ENCODE data around the gene PACRG. TPM values are rescaled to one million over a fixed set of nuclear protein-coding genes. Genes with fewer than 3 reads are reported as not detected.

The PACRG gene
- total and polyA plus RNA-seq, 2 donors from 2014 or later, result 7.4 to 20.0 TPM

DNA sequence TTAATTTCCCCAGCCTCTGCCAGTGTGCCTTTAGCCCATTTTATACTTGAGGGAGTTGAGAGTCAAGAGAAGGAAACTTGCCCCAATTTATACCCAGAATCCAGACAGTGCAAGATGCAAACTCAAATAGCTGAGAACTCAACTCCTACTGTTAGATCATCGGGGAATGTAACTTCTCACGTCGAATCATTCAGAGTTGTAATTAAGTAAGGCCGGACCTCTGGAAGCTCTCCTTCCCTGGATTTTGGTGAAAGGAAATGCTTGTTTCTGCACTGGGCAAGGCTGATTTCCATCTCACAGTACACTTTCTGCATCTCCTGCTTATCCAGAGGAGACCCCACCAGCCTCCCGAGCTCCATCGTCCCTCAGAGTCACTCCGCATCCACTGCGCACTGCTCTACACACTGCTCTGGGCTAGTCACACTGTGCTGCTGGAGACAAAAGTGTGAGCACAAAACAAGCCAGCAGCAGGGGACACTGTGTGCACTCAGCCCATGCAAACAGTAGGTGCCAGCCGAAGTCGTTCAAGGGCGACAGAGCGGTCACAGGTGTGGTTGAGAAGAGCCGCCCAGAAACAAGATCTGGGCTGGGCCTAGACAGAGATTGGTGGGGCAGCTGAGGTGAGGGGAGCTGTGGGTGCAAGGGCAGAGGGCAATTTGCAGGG, 536.4 kb downstream of the PACRG start:
- Histone ChIP-seq H3K27ac (ENCODE audit: low read depth in 2 of 2, low read length in 2 of 2) (no peak overlapping the region), H3K9ac (ENCODE audit: low read length in 3 of 3) (no peak overlapping the region), H3K4me1 (ENCODE audit: control insufficient read depth in 2 of 3, insufficient read depth in 2 of 3, low read depth in 1 of 3, low read length in 3 of 3) (peaks cover 0 to 5% (median 0%) of the 10 kb centered on the region in 3 donors), H3K9me3 (ENCODE audit: control insufficient read depth in 2 of 3, insufficient read depth in 1 of 3, low read length in 3 of 3) (no peaks in the 10 kb centered on the region), H3K36me3 (ENCODE audit: control insufficient read depth in 2 of 3, insufficient read depth in 3 of 3, low read length in 3 of 3) (no peaks in the 10 kb centered on the region), H3K4me3 (ENCODE audit: low read length in 3 of 3) (no peak overlapping the region), H3K27me3 (ENCODE audit: control insufficient read depth, insufficient read depth, low read length) (no peaks in the 10 kb centered on the region)
- TF ChIP-seq, protein P1, sequence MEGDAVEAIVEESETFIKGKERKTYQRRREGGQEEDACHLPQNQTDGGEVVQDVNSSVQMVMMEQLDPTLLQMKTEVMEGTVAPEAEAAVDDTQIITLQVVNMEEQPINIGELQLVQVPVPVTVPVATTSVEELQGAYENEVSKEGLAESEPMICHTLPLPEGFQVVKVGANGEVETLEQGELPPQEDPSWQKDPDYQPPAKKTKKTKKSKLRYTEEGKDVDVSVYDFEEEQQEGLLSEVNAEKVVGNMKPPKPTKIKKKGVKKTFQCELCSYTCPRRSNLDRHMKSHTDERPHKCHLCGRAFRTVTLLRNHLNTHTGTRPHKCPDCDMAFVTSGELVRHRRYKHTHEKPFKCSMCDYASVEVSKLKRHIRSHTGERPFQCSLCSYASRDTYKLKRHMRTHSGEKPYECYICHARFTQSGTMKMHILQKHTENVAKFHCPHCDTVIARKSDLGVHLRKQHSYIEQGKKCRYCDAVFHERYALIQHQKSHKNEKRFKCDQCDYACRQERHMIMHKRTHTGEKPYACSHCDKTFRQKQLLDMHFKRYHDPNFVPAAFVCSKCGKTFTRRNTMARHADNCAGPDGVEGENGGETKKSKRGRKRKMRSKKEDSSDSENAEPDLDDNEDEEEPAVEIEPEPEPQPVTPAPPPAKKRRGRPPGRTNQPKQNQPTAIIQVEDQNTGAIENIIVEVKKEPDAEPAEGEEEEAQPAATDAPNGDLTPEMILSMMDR (IDR thresholded peaks at IDR 0.05; ENCODE audit: borderline replicate concordance, extremely low read depth, insufficient read depth), result no peak
- intact Hi-C loops (cut with DNase I), result no loop called here
- FAIRE-seq, result no peak
- peak in 1 of 5 donors; percentile 30 for DNase-seq

DNA sequence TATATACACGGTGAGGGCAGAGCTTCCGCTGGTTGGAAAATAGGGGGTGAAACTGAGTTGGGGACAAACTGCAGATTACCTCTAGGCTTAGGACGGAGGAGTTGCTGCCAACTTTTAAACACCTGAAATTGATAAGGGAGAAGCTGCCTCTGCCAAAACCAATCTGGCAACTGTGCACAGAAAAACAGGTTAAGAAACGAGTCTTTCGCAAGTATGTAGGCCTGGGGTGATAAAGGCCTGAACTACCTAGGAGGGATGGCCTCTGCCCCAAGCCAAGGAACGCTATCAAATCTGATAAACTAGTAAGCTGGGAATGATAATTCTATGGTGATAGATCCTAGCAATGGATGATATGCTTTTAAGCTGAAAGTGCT, 536.9 kb downstream of the PACRG start:
- Histone ChIP-seq H3K9ac (ENCODE audit: low read length in 3 of 3) (no peak overlapping the region), H3K36me3 (ENCODE audit: control insufficient read depth in 2 of 3, insufficient read depth in 3 of 3, low read length in 3 of 3) (no peaks in the 10 kb centered on the region), H3K27ac (ENCODE audit: low read depth in 2 of 2, low read length in 2 of 2) (no peak overlapping the region), H3K9me3 (ENCODE audit: control insufficient read depth in 2 of 3, insufficient read depth in 1 of 3, low read length in 3 of 3) (no peaks in the 10 kb centered on the region), H3K4me1 (ENCODE audit: control insufficient read depth in 2 of 3, insufficient read depth in 2 of 3, low read depth in 1 of 3, low read length in 3 of 3) (peaks cover 0 to 5% (median 0%) of the 10 kb centered on the region in 3 donors), H3K27me3 (ENCODE audit: control insufficient read depth, insufficient read depth, low read length) (no peaks in the 10 kb centered on the region), H3K4me3 (ENCODE audit: low read length in 3 of 3) (no peak overlapping the region)
- intact Hi-C loops (cut with DNase I), result no loop called here
- no peak for FAIRE-seq
- TF ChIP-seq, protein P1 (IDR thresholded peaks at IDR 0.05; ENCODE audit: borderline replicate concordance, extremely low read depth, insufficient read depth), result no peak
- DNase-seq, result no peak

DNA sequence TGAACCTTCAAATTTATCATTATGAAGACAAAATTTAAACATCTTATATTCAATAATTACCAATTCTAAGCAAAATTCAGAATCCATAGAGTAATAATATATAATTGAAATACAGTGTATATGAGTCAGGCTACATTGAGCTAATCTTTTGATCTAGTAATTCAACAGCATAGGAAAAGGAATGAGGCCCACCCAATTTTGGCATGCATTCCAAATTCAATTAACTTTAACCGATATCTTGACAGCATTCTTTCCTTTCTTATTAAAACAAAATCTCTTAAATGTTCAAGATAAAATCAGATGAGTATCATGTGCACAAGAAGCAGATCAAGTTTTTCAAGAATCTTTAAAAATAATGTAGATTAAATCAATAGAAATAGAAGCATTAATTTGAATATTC, 553.9 kb downstream of the PACRG start:
- DNase-seq, result peak in 1 of 5 donors; percentile 13
- Histone ChIP-seq H3K4me1 (ENCODE audit: control insufficient read depth in 2 of 3, insufficient read depth in 2 of 3, low read depth in 1 of 3, low read length in 3 of 3) (no peaks in the 10 kb centered on the region), H3K9me3 (ENCODE audit: control insufficient read depth in 2 of 3, insufficient read depth in 1 of 3, low read length in 3 of 3) (no peaks in the 10 kb centered on the region), H3K27me3 (ENCODE audit: control insufficient read depth, insufficient read depth, low read length) (no peaks in the 10 kb centered on the region), H3K9ac (ENCODE audit: low read length in 3 of 3) (no peak overlapping the region), H3K27ac (ENCODE audit: low read depth in 2 of 2, low read length in 2 of 2) (no peak overlapping the region), H3K36me3 (ENCODE audit: control insufficient read depth in 2 of 3, insufficient read depth in 3 of 3, low read length in 3 of 3) (no peaks in the 10 kb centered on the region), H3K4me3 (ENCODE audit: low read length in 3 of 3) (no peak overlapping the region)
- no peak for FAIRE-seq
- intact Hi-C loops (cut with DNase I), result no loop called here
- TF ChIP-seq, protein P1 (IDR thresholded peaks at IDR 0.05; ENCODE audit: borderline replicate concordance, extremely low read depth, insufficient read depth), result no peak

GRCh38 chr6:163282672-163283071, 554.9 kb downstream of the PACRG start:
- Histone ChIP-seq H3K4me3 (ENCODE audit: low read length in 3 of 3) (no peak overlapping the region), H3K9ac (ENCODE audit: low read length in 3 of 3) (no peak overlapping the region), H3K27ac (ENCODE audit: low read depth in 2 of 2, low read length in 2 of 2) (no peak overlapping the region), H3K27me3 (ENCODE audit: control insufficient read depth, insufficient read depth, low read length) (no peaks in the 10 kb centered on the region), H3K36me3 (ENCODE audit: control insufficient read depth in 2 of 3, insufficient read depth in 3 of 3, low read length in 3 of 3) (no peaks in the 10 kb centered on the region), H3K9me3 (ENCODE audit: control insufficient read depth in 2 of 3, insufficient read depth in 1 of 3, low read length in 3 of 3) (peaks cover 0 to 1% (median 0%) of the 10 kb centered on the region in 3 donors), H3K4me1 (ENCODE audit: control insufficient read depth in 2 of 3, insufficient read depth in 2 of 3, low read depth in 1 of 3, low read length in 3 of 3) (no peaks in the 10 kb centered on the region)
- intact Hi-C loops (cut with DNase I), result no loop called here
- TF ChIP-seq, protein P1 (IDR thresholded peaks at IDR 0.05; ENCODE audit: borderline replicate concordance, extremely low read depth, insufficient read depth), result no peak
- FAIRE-seq (no peak), DNase-seq (no peak)

All from kidney (tissue), 14 donors.